ENCODE data around the gene SPINK13.
A peak's percentile ranks its signal among the peaks of the same experiment; 100 is the strongest.

SPINK13 gene

DNA sequence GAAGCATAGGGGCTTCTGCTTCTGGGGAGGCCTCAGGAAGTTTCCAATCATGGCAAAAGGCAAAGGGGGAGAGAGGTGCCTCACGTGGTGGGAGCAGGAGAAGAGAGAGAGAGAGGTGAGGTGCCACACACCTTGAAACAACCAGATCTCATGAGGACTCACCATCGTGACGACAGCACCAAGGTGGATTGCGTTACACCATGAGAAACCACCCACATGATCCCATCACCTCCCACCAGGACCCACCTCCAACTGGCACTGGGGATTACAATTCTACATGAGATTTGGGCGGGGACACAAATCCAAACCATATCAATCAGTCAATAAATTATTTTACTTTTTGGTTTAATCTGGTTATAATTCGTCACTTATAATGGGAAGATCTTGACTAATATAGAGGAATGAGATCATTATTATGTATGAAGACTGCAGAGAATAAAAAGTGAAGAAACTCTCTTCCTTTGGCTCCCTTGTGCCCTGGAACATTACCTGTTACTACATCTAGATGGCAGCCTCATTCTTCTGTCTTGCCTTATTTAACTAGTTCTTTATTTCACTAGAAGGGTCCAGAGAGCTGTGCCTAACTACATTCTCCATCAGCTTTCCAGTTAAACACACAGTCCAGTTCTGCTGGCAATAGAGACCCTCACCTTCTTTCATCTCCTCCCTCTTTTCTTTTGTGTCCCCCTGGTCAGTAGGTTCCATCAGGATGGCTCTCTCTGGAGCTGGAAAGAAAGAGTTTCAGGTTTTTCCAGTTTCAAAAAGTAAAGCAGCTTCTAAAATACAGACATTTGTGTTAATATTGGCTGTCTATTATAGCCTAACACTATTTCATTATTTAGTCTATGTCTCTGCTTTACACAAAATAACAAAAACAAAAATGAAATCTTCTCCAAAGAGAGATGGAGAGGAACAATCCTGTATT, 21.9 kb downstream of the SPINK13 start:
- no peaks in the 10 kb centered on the region for H3K79me1 ChIP-seq (ENCODE audit: low read depth, low read length)
- no peak overlapping the region for H3K14ac ChIP-seq (ENCODE audit: low read length)
- H3K4me1 ChIP-seq (ENCODE audit: control insufficient read depth in 2 of 2, insufficient read depth in 1 of 2, low read depth in 1 of 2, low read length in 2 of 2) = no peaks in the 10 kb centered on the region
- no peak overlapping the region for H2AK5ac ChIP-seq (ENCODE audit: low read depth, low read length)
- H2BK12ac ChIP-seq (ENCODE audit: low read length) = no peak overlapping the region
- H3K9ac ChIP-seq (ENCODE audit: low read depth, low read length, poor library complexity) = peak overlapping the region; percentile 7
- no peak overlapping the region for H3K4me3 ChIP-seq (ENCODE audit: low read length in 2 of 2)
- no peak overlapping the region for H4K91ac ChIP-seq (ENCODE audit: low read depth, low read length, poor library complexity)
- no peaks in the 10 kb centered on the region for H3K36me3 ChIP-seq (replicated peaks in 1 of 2; ENCODE audit: control insufficient read depth in 2 of 2, insufficient read depth in 2 of 2, low read length in 2 of 2)
- WGBS, 2 donors (ENCODE audit: extremely low coverage in 2 of 2, insufficient read length in 2 of 2, insufficient replicate concordance in 1 of 2) = no CpG with 5 or more reads among the region's 6 CpGs
- no peak overlapping the region for H4K8ac ChIP-seq (ENCODE audit: low read depth, low read length)
- DNase-seq (ENCODE audit: low spot score) = no peak
- H2BK15ac ChIP-seq (ENCODE audit: low read length) = no peak overlapping the region
- no peaks in the 10 kb centered on the region for H3K27me3 ChIP-seq (ENCODE audit: control insufficient read depth in 3 of 3, insufficient read depth in 3 of 3, low read depth in 1 of 3, low read length in 3 of 3)
- H2BK120ac ChIP-seq (ENCODE audit: low read depth, low read length) = no peak overlapping the region
- no peak overlapping the region for H3K4ac ChIP-seq (ENCODE audit: low read length)
- H3K9me3 ChIP-seq (replicated peaks in 1 of 2; ENCODE audit: control insufficient read depth in 2 of 2, insufficient read depth in 1 of 2, low read depth in 1 of 2, low read length in 2 of 2) = no peaks in the 10 kb centered on the region
- H3K18ac ChIP-seq (ENCODE audit: low read length) = no peak overlapping the region
- no peak overlapping the region for H2BK5ac ChIP-seq (ENCODE audit: low read length)
- H3K4me2 ChIP-seq (ENCODE audit: insufficient read depth, low read length, poor library complexity, severe bottlenecking) = no peak overlapping the region
- H3K23ac ChIP-seq (ENCODE audit: low read depth, low read length, poor library complexity) = no peak overlapping the region
- H2AFZ ChIP-seq (ENCODE audit: low read length) = no peak overlapping the region
- no peak overlapping the region for H3K27ac ChIP-seq (replicated peaks; ENCODE audit: low read length)

DNA sequence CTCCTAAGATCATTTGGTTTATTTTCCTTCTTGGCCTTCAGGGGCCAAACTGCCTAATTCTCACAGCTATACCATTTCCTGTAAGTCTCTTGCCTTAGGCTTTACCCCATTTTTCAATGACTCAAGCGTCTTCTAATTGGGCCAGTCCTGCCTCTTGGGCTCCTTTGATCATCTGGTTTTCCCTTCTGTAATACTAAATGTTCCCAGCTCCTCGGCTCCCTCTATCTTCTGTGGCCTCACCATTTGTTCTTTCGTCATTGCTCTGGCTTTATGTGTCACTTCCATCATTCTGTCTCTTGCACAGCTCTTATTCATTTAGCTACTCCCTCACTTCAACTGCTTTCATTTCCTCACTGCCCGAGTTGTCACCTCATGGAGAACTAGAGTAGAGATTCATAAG, 29.1 kb downstream of the SPINK13 start:
- H3K79me1 ChIP-seq (ENCODE audit: low read depth, low read length) = no peaks in the 10 kb centered on the region
- no peak overlapping the region for H2BK5ac ChIP-seq (ENCODE audit: low read length)
- no peak overlapping the region for H3K23ac ChIP-seq (ENCODE audit: low read depth, low read length, poor library complexity)
- H2AFZ ChIP-seq (ENCODE audit: low read length) = no peak overlapping the region
- WGBS, 2 donors (ENCODE audit: extremely low coverage in 2 of 2, insufficient read length in 2 of 2, insufficient replicate concordance in 1 of 2) = no CpG with 5 or more reads among the region's 4 CpGs
- DNase-seq (ENCODE audit: low spot score) = no peak
- no peaks in the 10 kb centered on the region for H3K36me3 ChIP-seq (replicated peaks in 1 of 2; ENCODE audit: control insufficient read depth in 2 of 2, insufficient read depth in 2 of 2, low read length in 2 of 2)
- no peak overlapping the region for H2BK12ac ChIP-seq (ENCODE audit: low read length)
- H3K9me3 ChIP-seq (replicated peaks in 1 of 2; ENCODE audit: control insufficient read depth in 2 of 2, insufficient read depth in 1 of 2, low read depth in 1 of 2, low read length in 2 of 2) = no peaks in the 10 kb centered on the region
- no peak overlapping the region for H3K27ac ChIP-seq (replicated peaks; ENCODE audit: low read length)
- no peak overlapping the region for H3K4me2 ChIP-seq (ENCODE audit: insufficient read depth, low read length, poor library complexity, severe bottlenecking)
- no peak overlapping the region for H3K4ac ChIP-seq (ENCODE audit: low read length)
- no peak overlapping the region for H4K91ac ChIP-seq (ENCODE audit: low read depth, low read length, poor library complexity)
- H2AK5ac ChIP-seq (ENCODE audit: low read depth, low read length) = no peak overlapping the region
- H3K14ac ChIP-seq (ENCODE audit: low read length) = no peak overlapping the region
- H3K9ac ChIP-seq (ENCODE audit: low read depth, low read length, poor library complexity) = no peak overlapping the region
- H2BK15ac ChIP-seq (ENCODE audit: low read length) = no peak overlapping the region
- H4K8ac ChIP-seq (ENCODE audit: low read depth, low read length) = no peak overlapping the region
- H2BK120ac ChIP-seq (ENCODE audit: low read depth, low read length) = no peak overlapping the region
- H3K18ac ChIP-seq (ENCODE audit: low read length) = no peak overlapping the region
- no peaks in the 10 kb centered on the region for H3K27me3 ChIP-seq (ENCODE audit: control insufficient read depth in 3 of 3, insufficient read depth in 3 of 3, low read depth in 1 of 3, low read length in 3 of 3)
- H3K4me1 ChIP-seq (ENCODE audit: control insufficient read depth in 2 of 2, insufficient read depth in 1 of 2, low read depth in 1 of 2, low read length in 2 of 2) = no peaks in the 10 kb centered on the region
- no peak overlapping the region for H3K4me3 ChIP-seq (ENCODE audit: low read length in 2 of 2)

DNA sequence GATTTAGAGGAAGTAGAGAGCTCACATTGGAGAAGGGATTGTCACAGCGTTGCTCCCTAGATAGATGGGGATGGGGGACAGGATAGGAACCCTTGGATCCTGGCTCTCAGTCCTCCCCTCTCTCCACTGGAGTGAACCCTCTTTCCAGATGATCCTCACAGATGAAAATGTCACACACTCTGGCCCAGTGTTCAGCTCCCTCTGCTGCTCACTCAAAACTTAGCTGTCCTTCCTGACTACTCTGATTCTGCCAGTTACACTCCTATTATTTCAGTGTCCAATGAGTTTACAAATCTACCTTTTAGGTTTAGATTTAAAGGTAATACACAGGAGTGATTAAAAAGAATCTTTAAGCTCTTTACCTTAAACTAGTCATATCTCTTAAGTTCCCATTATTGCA, 37.9 kb downstream of the SPINK13 start:
- no CpG with 5 or more reads among the region's 1 CpG for WGBS, 2 donors (ENCODE audit: extremely low coverage in 2 of 2, insufficient read length in 2 of 2, insufficient replicate concordance in 1 of 2)
- Histone ChIP-seq H2BK120ac (ENCODE audit: low read depth, low read length) (no peak overlapping the region), H2BK12ac (ENCODE audit: low read length) (no peak overlapping the region), H4K8ac (ENCODE audit: low read depth, low read length) (no peak overlapping the region), H3K18ac (ENCODE audit: low read length) (no peak overlapping the region), H3K4ac (ENCODE audit: low read length) (no peak overlapping the region), H3K36me3 (replicated peaks in 1 of 2; ENCODE audit: control insufficient read depth in 2 of 2, insufficient read depth in 2 of 2, low read length in 2 of 2) (no peaks in the 10 kb centered on the region), H3K9me3 (replicated peaks in 1 of 2; ENCODE audit: control insufficient read depth in 2 of 2, insufficient read depth in 1 of 2, low read depth in 1 of 2, low read length in 2 of 2) (no peaks in the 10 kb centered on the region), H2AK5ac (ENCODE audit: low read depth, low read length) (no peak overlapping the region), H3K23ac (ENCODE audit: low read depth, low read length, poor library complexity) (no peak overlapping the region), H3K4me1 (ENCODE audit: control insufficient read depth in 2 of 2, insufficient read depth in 1 of 2, low read depth in 1 of 2, low read length in 2 of 2) (no peaks in the 10 kb centered on the region), H2BK15ac (ENCODE audit: low read length) (no peak overlapping the region), H3K4me3 (ENCODE audit: low read length in 2 of 2) (no peak overlapping the region), H3K14ac (ENCODE audit: low read length) (no peak overlapping the region), H2AFZ (ENCODE audit: low read length) (no peak overlapping the region), H3K9ac (ENCODE audit: low read depth, low read length, poor library complexity) (no peak overlapping the region), H4K91ac (ENCODE audit: low read depth, low read length, poor library complexity) (no peak overlapping the region), H3K27ac (replicated peaks; ENCODE audit: low read length) (no peak overlapping the region), H3K4me2 (ENCODE audit: insufficient read depth, low read length, poor library complexity, severe bottlenecking) (no peak overlapping the region), H3K79me1 (ENCODE audit: low read depth, low read length) (no peaks in the 10 kb centered on the region), H2BK5ac (ENCODE audit: low read length) (no peak overlapping the region), H3K27me3 (ENCODE audit: control insufficient read depth in 3 of 3, insufficient read depth in 3 of 3, low read depth in 1 of 3, low read length in 3 of 3) (no peaks in the 10 kb centered on the region)
- DNase-seq (ENCODE audit: low spot score) = no peak

DNA sequence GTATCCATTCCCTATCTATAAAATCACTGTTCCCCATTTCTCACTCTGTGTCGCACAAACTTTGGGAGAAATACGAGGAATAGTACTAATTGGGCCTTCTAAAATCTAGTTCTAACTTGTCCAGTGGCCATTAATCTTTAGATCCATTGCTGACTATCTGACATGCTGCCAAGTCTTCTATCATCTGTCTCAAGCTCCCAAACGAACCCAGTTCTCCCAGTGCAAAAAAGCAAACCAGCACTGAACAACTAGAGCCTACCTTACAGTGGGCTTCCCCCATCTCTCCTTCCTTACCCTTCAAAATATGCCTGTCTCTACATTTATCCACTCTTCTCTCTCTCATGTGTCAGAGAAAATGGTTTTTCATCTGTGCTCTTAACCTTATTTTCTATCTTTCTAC, 40.4 kb downstream of the SPINK13 start:
- no peak overlapping the region for H3K23ac ChIP-seq (ENCODE audit: low read depth, low read length, poor library complexity)
- no peak overlapping the region for H4K8ac ChIP-seq (ENCODE audit: low read depth, low read length)
- no CpG with 5 or more reads among the region's 3 CpGs for WGBS, 2 donors (ENCODE audit: extremely low coverage in 2 of 2, insufficient read length in 2 of 2, insufficient replicate concordance in 1 of 2)
- H3K27me3 ChIP-seq (ENCODE audit: control insufficient read depth in 3 of 3, insufficient read depth in 3 of 3, low read depth in 1 of 3, low read length in 3 of 3) = no peaks in the 10 kb centered on the region
- no peak overlapping the region for H2BK12ac ChIP-seq (ENCODE audit: low read length)
- H3K18ac ChIP-seq (ENCODE audit: low read length) = no peak overlapping the region
- no peaks in the 10 kb centered on the region for H3K79me1 ChIP-seq (ENCODE audit: low read depth, low read length)
- no peak overlapping the region for H3K27ac ChIP-seq (replicated peaks; ENCODE audit: low read length)
- H3K4me2 ChIP-seq (ENCODE audit: insufficient read depth, low read length, poor library complexity, severe bottlenecking) = no peak overlapping the region
- no peaks in the 10 kb centered on the region for H3K36me3 ChIP-seq (replicated peaks in 1 of 2; ENCODE audit: control insufficient read depth in 2 of 2, insufficient read depth in 2 of 2, low read length in 2 of 2)
- no peak overlapping the region for H4K91ac ChIP-seq (ENCODE audit: low read depth, low read length, poor library complexity)
- no peak overlapping the region for H2BK120ac ChIP-seq (ENCODE audit: low read depth, low read length)
- no peak for DNase-seq (ENCODE audit: low spot score)
- H3K9me3 ChIP-seq (replicated peaks in 1 of 2; ENCODE audit: control insufficient read depth in 2 of 2, insufficient read depth in 1 of 2, low read depth in 1 of 2, low read length in 2 of 2) = no peaks in the 10 kb centered on the region
- H3K4me3 ChIP-seq (ENCODE audit: low read length in 2 of 2) = no peak overlapping the region
- no peak overlapping the region for H2AFZ ChIP-seq (ENCODE audit: low read length)
- H3K4ac ChIP-seq (ENCODE audit: low read length) = no peak overlapping the region
- no peak overlapping the region for H3K14ac ChIP-seq (ENCODE audit: low read length)
- no peak overlapping the region for H2BK15ac ChIP-seq (ENCODE audit: low read length)
- H3K4me1 ChIP-seq (ENCODE audit: control insufficient read depth in 2 of 2, insufficient read depth in 1 of 2, low read depth in 1 of 2, low read length in 2 of 2) = no peaks in the 10 kb centered on the region
- H2BK5ac ChIP-seq (ENCODE audit: low read length) = no peak overlapping the region
- H2AK5ac ChIP-seq (ENCODE audit: low read depth, low read length) = no peak overlapping the region
- no peak overlapping the region for H3K9ac ChIP-seq (ENCODE audit: low read depth, low read length, poor library complexity)

Measured in neuronal stem cell (in vitro differentiated cells).